K562 (cell line): ENCODE data around the gene SHC1. TPM values are rescaled to one million over a fixed set of nuclear protein-coding genes. Genes with fewer than 3 reads are reported as not detected.
A peak's percentile ranks its signal among the peaks of the same experiment; 100 is the strongest.

Source experiments
- ATAC-seq: fragments of 200-7000 bp; cut with Tn5 transposase; 3 replicates; pipeline ENCODE4 v1.9.1; 2020; ENCODE audit warnings: moderate library complexity
- BruUV-seq: library from RNA; stranded (reverse); fragments of 400-500 nt; replicated peaks from 2 replicates; lab custom pipeline; 2021; lab: Mats Ljungman, UMichigan
- CTCF ChIA-PET: fragments of 300-600 bp; formaldehyde crosslinking; extraction: SDS; loops from one replicate; lab custom pipeline; 2021; ENCODE audit warnings: low intra/inter-chr PET ratio; lab: Yijun Ruan, JAX
- POLR2A ChIA-PET: fragments of 300-600, 350-650 bp; sonication (Branson Sonifier 250); formaldehyde crosslinking; extraction: SDS; loops from one replicate; lab custom pipeline; 2021; ENCODE audit warnings: antibody characterized with exemption, inconsistent platforms; lab: Yijun Ruan, JAX
- DNase-seq, 4 experiments: peaks; one replicate each; pipeline versions ENCODE4 v3.0.0 to v3.0.0-alpha.2; 2011 to 2018; ENCODE audit warnings: low spot score in 3 of 4, mixed read lengths in 3 of 4; ENCODE audit errors: extremely low read depth in 1 of 4
- FAIRE-seq: peaks from 2 replicates; lab custom pipeline; 2011; peaks lifted over from hg19 to GRCh38; lab: Jason Lieb, UNC
- H2AFZ ChIP-seq: 2 replicates; pipeline ENCODE4 v1.6.0; 2011; ENCODE audit warnings: low read depth, low read length, control low read depth, inconsistent platforms
- H3K27ac ChIP-seq: fragments of 200-600 bp; 3 replicates; pipeline ENCODE4 v1.8.0; 2011; ENCODE audit warnings: low read depth, mild to moderate bottlenecking, control low read depth, inconsistent platforms, low read length, moderate library complexity, mixed read lengths; ENCODE audit errors: extremely low read depth
- H3K27me3 ChIP-seq, 2 experiments: fragments of 300-600 bp in 1 of 2; 2 replicates in 1 of 2; 3 replicates in 1 of 2; pipeline versions ENCODE4 v1.6.0 to v1.8.0; 2011; ENCODE audit warnings: inconsistent platforms in 2 of 2, low read length in 2 of 2, mild to moderate bottlenecking in 1 of 2, mixed read lengths in 1 of 2, moderate library complexity in 1 of 2; ENCODE audit not compliant: control insufficient read depth in 2 of 2, insufficient read depth in 2 of 2
- H3K36me3 ChIP-seq: fragments of 300-600 bp; 3 replicates; pipeline ENCODE4 v1.8.0; 2011; ENCODE audit warnings: mild to moderate bottlenecking, low read length, inconsistent platforms; ENCODE audit not compliant: control insufficient read depth, insufficient read depth
- H3K4me1 ChIP-seq, 2 experiments: fragments of 200-600 bp in 1 of 2; replicated peaks in 1 of 2; 2 replicates in 1 of 2; 3 replicates in 1 of 2; pipeline versions ENCODE4 v1.5.1 to v1.8.0; 2011; ENCODE audit warnings: inconsistent platforms in 2 of 2, low read length in 2 of 2, mild to moderate bottlenecking in 1 of 2, mixed read lengths in 1 of 2, moderate library complexity in 1 of 2; ENCODE audit not compliant: control insufficient read depth in 2 of 2, insufficient read depth in 2 of 2
- H3K4me2 ChIP-seq: 2 replicates; pipeline ENCODE4 v1.6.1; 2011; ENCODE audit warnings: low read length, control low read depth, inconsistent platforms, mixed read lengths; ENCODE audit not compliant: insufficient read depth
- H3K4me3 ChIP-seq: fragments of 200-600 bp; sonication (generic), shearing (Covaris generic); 2 replicates; pipeline ENCODE4 v1.5.1; 2016; ENCODE audit warnings: control low read depth, inconsistent platforms
- H3K79me2 ChIP-seq: fragments of 200-600 bp; 3 replicates; pipeline ENCODE4 v1.8.0; 2011; ENCODE audit warnings: low read length, inconsistent platforms; ENCODE audit not compliant: control insufficient read depth, insufficient read depth
- H3K9ac ChIP-seq, 2 experiments: 2 replicates each; pipeline versions ENCODE4 v1.6.0 to v1.6.1; 2011; ENCODE audit warnings: low read depth in 2 of 2, low read length in 2 of 2, control low read depth in 1 of 2, inconsistent platforms in 1 of 2, mild to moderate bottlenecking in 1 of 2, mixed read lengths in 1 of 2; ENCODE audit not compliant: insufficient read depth in 1 of 2
- H3K9me1 ChIP-seq: one replicate; pipeline ENCODE4 v1.6.0; 2011; ENCODE audit warnings: inconsistent platforms, mild to moderate bottlenecking, low read length, moderate library complexity; ENCODE audit not compliant: control insufficient read depth, insufficient read depth
- H3K9me3 ChIP-seq: replicated peaks from 2 replicates; pipeline ENCODE4 v1.5.1; 2011; ENCODE audit warnings: low read depth, low read length, inconsistent platforms; ENCODE audit not compliant: control insufficient read depth, insufficient read depth
- H4K20me1 ChIP-seq: replicated peaks from 2 replicates; pipeline ENCODE4 v1.6.1; 2011; ENCODE audit warnings: low read length, inconsistent platforms, mixed read lengths; ENCODE audit not compliant: control insufficient read depth, insufficient read depth
- FOXP1 ChIP-seq: sonication (generic); formaldehyde crosslinking; IDR thresholded peaks from 2 replicates; pipeline ENCODE4 v1.8.0; 2022; ENCODE audit warnings: mild to moderate bottlenecking, missing genetic modification reagents
- ZBTB7A ChIP-seq: IDR thresholded peaks from 2 replicates; pipeline ENCODE4 v1.6.1; 2011; ENCODE audit warnings: low read depth, mild to moderate bottlenecking, low read length, moderate library complexity, borderline replicate concordance; ENCODE audit not compliant: control insufficient read depth
- ZSCAN32 ChIP-seq: fragments of 450-650 bp; formaldehyde crosslinking; IDR thresholded peaks from 2 replicates; pipeline ENCODE4 v1.4.0; 2020; ENCODE audit warnings: mild to moderate bottlenecking, moderate library complexity
- WGBS: fragments of 100-300 bp; shearing (Covaris generic); methylation state at CpG from one replicate; pipeline ENCODE4 v1.1.6; 2016; ENCODE audit warnings: low coverage, mixed read lengths; ENCODE audit not compliant: insufficient coverage; ENCODE audit errors: missing lambda C conversion rate; 5-methylcytosine and 5-hydroxymethylcytosine counted together
- in situ Hi-C: fragments of 300-500 bp; cut with MboI; formaldehyde crosslinking; loops from 4 replicates; pipeline ENCODE4 v1.15.0; 2018; ENCODE audit warnings: inconsistent platforms, mixed read lengths
- intact Hi-C: fragments of 100-400 bp; cut with micrococcal nuclease; formaldehyde crosslinking; loops from 2 replicates; pipeline ENCODE4 v1.14.2; 2022
- polyA plus RNA-seq, 8 experiments: library from polyadenylated mRNA; depleted of rRNA in 4 of 8; stranded (reverse) in 5 of 8; unstranded in 3 of 8; fragments of >200 nt; fragmentation: Nextera tagmentation in 2 of 8; fragmentation: Illumina TruSeq in 1 of 8; extraction: Ambion mirVana in 2 of 8; extraction: Trizol in 1 of 8; gene quantifications; 2 replicates each; pipeline versions ENCODE4 v1.2.1 to v1.2.3, GENCODE V29; 2011 to 2014; ENCODE audit warnings: inconsistent platforms in 1 of 8, missing spikeins in 1 of 8
- total RNA-seq, 7 experiments: library from RNA; depleted of rRNA in 6 of 7; stranded (reverse); fragments of >200 nt in 6 of 7; fragmentation: Illumina TruSeq in 2 of 7; extraction: Trizol in 2 of 7; gene quantifications; 2 replicates each; pipeline versions ENCODE4 v1.2.1 to v1.2.3, GENCODE V29; 2011 to 2021; ENCODE audit warnings: low replicate concordance in 1 of 7
- TF ChIP-seq, protein P1 (sequence below): sonication (generic); formaldehyde crosslinking; IDR thresholded peaks from 2 replicates; pipeline ENCODE4 v1.8.0; 2022; ENCODE audit warnings: mild to moderate bottlenecking, missing genetic modification reagents

Gene SHC1
- total and polyA plus RNA-seq, 9 of the 15 experiments (the other 6 are each of a cell fraction or from before 2014, with no cell fraction given) = 4.1 to 113 (median 51.9) TPM

GRCh38 chr1:154940213-154940560, 30.4 kb downstream of the SHC1 start:
- Histone ChIP-seq H3K4me2 (no peak overlapping the region), H3K9me3 (no peaks in the 10 kb centered on the region), H3K36me3 (no peaks in the 10 kb centered on the region), H3K79me2 (peaks cover 3% of the 10 kb centered on the region; the same call in 1 of the 3 replicates), H3K27ac (no peak overlapping the region), H4K20me1 (0 out of 2 replicates have a peak, but pooled peaks cover 3% of the 10 kb centered on the region), H3K9me1 (no peaks in the 10 kb centered on the region), H3K4me3 (no peak overlapping the region), H3K9ac (peak overlapping the region in 1 of 2 experiments; percentile 8; a peak in 1 of 4 replicates), H2AFZ (no peak overlapping the region), H3K4me1 (peaks cover 43 to 53% of the 10 kb centered on the region in 2 experiments; a peak in 4 of 5 replicates), H3K27me3 (no peaks in the 10 kb centered on the region)
- BruUV-seq = no TSS peak
- POLR2A ChIA-PET = interaction anchor here (0.6 to 1.4 kb wide), 4 partner anchors 15 to 121 kb away, joined by 3 to 5 read pairs (median 3); partner anchors contain the start of gene PBXIP1
- in situ Hi-C loops = no loop called here
- CTCF ChIA-PET = no interaction called here
- intact Hi-C loops = no loop called here
- DNase-seq (no peak), ATAC-seq (no peak), FAIRE-seq (no peak)
- WGBS = 67% methylated on average over 1 of the region's 1 CpG
- TF ChIP-seq, protein P1, sequence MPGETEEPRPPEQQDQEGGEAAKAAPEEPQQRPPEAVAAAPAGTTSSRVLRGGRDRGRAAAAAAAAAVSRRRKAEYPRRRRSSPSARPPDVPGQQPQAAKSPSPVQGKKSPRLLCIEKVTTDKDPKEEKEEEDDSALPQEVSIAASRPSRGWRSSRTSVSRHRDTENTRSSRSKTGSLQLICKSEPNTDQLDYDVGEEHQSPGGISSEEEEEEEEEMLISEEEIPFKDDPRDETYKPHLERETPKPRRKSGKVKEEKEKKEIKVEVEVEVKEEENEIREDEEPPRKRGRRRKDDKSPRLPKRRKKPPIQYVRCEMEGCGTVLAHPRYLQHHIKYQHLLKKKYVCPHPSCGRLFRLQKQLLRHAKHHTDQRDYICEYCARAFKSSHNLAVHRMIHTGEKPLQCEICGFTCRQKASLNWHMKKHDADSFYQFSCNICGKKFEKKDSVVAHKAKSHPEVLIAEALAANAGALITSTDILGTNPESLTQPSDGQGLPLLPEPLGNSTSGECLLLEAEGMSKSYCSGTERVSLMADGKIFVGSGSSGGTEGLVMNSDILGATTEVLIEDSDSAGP (CRISPR knock-in tag) = no peak
- TF ChIP-seq ZBTB7A = 0 out of 2 replicates have a peak, but pooled peaks have one; percentile 12
- no peak for TF ChIP-seq ZSCAN32
- TF ChIP-seq FOXP1 (CRISPR knock-in tag) = no peak
